ENCODE measurements around the gene LPO.

Gene LPO

DNA sequence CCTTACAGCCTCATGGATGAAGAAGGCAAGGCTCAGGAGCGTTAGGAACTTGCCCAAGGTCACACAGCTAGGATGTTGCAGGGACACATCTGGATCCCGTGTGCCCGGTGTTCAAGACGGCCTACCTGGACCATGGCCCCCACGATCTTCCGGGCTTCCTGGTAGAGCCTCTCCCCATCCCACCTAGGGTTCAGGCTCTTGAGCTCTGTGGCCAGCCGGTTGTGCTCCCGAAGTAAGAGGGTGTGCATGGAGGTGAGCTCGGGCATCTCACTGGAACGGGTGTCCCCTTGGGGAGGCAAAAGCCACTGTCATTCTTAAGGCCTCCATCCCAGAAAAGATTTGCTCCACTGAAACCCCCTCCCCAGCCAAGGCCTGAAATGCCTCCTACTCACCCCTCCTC, 37.0 kb downstream of the LPO start:
- Histone ChIP-seq H3K27ac (ENCODE audit: low read depth, low read length) (no peak overlapping the region), H3K36me3 (ENCODE audit: control insufficient read depth in 5 of 5, insufficient read depth in 5 of 5, low read length in 5 of 5) (no peaks in the 10 kb centered on the region), H3K9ac (ENCODE audit: low read length in 5 of 5) (no peak overlapping the region), H3K4me1 (ENCODE audit: control insufficient read depth in 5 of 5, insufficient read depth in 5 of 5, low read length in 5 of 5) (peaks cover 0 to 13% (median 10%) of the 10 kb centered on the region in 5 donors), H3K27me3 (ENCODE audit: control insufficient read depth in 5 of 5, insufficient read depth in 4 of 5, low read length in 5 of 5) (peaks cover 17 to 31% (median 19%) of the 10 kb centered on the region in 5 donors), H3K9me3 (ENCODE audit: control insufficient read depth in 5 of 5, low read length in 5 of 5) (no peaks in the 10 kb centered on the region), H3K4me3 (ENCODE audit: low read depth in 1 of 5, low read length in 5 of 5) (no peak overlapping the region)

DNA sequence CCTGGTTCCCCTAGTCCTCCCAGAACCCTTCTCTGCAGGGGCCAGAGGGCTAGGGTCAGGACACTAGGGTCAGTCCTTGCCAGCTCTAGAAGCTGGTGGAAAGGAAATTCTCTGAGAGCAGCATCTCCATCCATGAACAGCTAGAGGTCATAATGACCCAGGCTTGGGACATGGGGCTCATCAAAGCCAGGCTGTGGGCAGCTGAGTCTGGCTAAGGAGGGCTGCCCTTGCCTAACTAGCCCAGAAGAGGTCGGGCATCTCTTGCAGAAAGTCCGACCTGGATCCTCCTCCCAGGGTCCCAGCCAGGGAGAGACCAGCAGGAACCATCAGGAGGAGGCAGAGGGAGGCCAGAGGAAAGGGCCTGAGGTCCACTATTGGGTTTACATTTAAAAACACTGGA, 38.0 kb downstream of the LPO start:
- no peaks in the 10 kb centered on the region for H3K9me3 ChIP-seq (ENCODE audit: control insufficient read depth in 5 of 5, low read length in 5 of 5)
- no peaks in the 10 kb centered on the region for H3K36me3 ChIP-seq (ENCODE audit: control insufficient read depth in 5 of 5, insufficient read depth in 5 of 5, low read length in 5 of 5)
- H3K4me3 ChIP-seq (ENCODE audit: low read depth in 1 of 5, low read length in 5 of 5): no peak overlapping the region
- H3K9ac ChIP-seq (ENCODE audit: low read length in 5 of 5): no peak overlapping the region
- H3K4me1 ChIP-seq (ENCODE audit: control insufficient read depth in 5 of 5, insufficient read depth in 5 of 5, low read length in 5 of 5): peaks cover 0 to 13% (median 10%) of the 10 kb centered on the region in 5 donors
- H3K27me3 ChIP-seq (ENCODE audit: control insufficient read depth in 5 of 5, insufficient read depth in 4 of 5, low read length in 5 of 5): peaks cover 17 to 36% (median 22%) of the 10 kb centered on the region in 5 donors
- H3K27ac ChIP-seq (ENCODE audit: low read depth, low read length): no peak overlapping the region

- Histone ChIP-seq H3K4me1 (ENCODE audit: control insufficient read depth in 5 of 5, insufficient read depth in 5 of 5, low read length in 5 of 5) (peaks cover 0 to 13% (median 10%) of the 10 kb centered on the region in 5 donors), H3K36me3 (ENCODE audit: control insufficient read depth in 5 of 5, insufficient read depth in 5 of 5, low read length in 5 of 5) (no peaks in the 10 kb centered on the region)
These were observed 38.9 kb downstream of the LPO start for GRCh38 chr17:58277107-58277801.

DNA sequence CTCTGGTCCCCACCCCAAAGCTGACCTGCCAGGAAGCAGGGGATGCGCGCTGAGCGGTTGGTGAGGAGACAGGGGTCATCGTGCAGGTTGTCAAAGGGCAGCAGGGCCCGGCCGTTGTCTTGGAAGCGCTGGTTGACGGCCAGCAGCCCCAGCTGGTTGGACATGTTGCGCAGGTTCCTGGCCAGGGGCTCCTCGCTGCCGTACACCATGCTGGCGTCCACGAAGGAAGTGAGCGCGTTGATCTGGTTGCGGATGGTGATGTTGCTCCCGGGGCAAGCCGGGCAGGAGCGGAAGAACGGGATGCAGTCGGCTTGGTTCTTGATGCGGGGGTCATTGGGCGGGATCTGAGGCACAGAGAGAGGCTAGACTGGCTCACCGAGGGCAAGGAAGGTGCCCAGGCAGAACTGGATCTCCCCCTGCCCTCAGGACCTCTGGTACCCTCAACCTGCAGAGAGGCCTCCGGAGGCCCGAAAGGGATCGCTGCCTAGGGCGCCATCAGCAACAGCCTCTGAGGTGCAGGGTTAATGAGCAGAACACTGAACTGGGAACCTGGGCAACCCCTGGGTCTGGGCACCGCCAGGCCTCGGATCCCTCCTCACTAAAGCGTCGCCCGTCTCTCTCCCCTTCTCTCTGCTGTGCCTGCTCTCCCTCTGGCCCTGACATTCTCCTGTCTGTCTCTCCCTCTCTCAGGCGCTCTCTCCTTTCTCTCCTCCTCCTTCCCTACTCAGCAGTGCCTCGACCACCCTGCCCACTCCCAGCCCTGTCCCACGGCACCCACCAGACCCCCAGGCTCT, 39.6 kb downstream of the LPO start:
- Histone ChIP-seq H3K36me3 (ENCODE audit: control insufficient read depth in 5 of 5, insufficient read depth in 5 of 5, low read length in 5 of 5) (no peaks in the 10 kb centered on the region), H3K9ac (ENCODE audit: low read length in 5 of 5) (no peak overlapping the region), H3K4me1 (ENCODE audit: control insufficient read depth in 5 of 5, insufficient read depth in 5 of 5, low read length in 5 of 5) (peaks cover 0 to 13% (median 10%) of the 10 kb centered on the region in 5 donors), H3K27ac (ENCODE audit: low read depth, low read length) (no peak overlapping the region), H3K4me3 (ENCODE audit: low read depth in 1 of 5, low read length in 5 of 5) (no peak overlapping the region), H3K27me3 (ENCODE audit: control insufficient read depth in 5 of 5, insufficient read depth in 4 of 5, low read length in 5 of 5) (peaks cover 16 to 38% (median 22%) of the 10 kb centered on the region in 5 donors), H3K9me3 (ENCODE audit: control insufficient read depth in 5 of 5, low read length in 5 of 5) (no peaks in the 10 kb centered on the region)

More at GRCh38 chr17:58277107-58277801, 38.9 kb downstream of the LPO start:
- H3K27ac ChIP-seq (ENCODE audit: low read depth, low read length): no peak overlapping the region
- H3K9me3 ChIP-seq (ENCODE audit: control insufficient read depth in 5 of 5, low read length in 5 of 5): no peaks in the 10 kb centered on the region
- peaks cover 18 to 40% (median 22%) of the 10 kb centered on the region in 5 donors for H3K27me3 ChIP-seq (ENCODE audit: control insufficient read depth in 5 of 5, insufficient read depth in 4 of 5, low read length in 5 of 5)
- no peak overlapping the region for H3K4me3 ChIP-seq (ENCODE audit: low read depth in 1 of 5, low read length in 5 of 5)
- no peak overlapping the region for H3K9ac ChIP-seq (ENCODE audit: low read length in 5 of 5)

DNA sequence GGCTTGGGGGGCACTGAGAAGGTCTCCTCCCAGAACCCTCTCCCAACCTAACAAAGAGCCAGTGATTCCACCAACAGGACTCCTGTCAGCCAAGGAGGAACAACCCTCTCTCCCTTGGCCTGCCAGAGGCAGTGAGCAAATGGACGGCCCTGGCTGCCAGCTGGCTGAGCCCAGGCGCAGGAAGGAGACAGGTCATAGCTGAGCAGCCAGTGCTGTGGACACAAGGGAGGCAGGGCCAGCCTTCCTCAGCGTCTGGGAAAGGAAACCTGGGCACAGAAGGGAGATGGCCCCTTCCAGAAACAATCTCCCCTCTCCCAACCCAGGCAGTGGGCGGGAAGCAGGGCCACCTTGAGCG, 40.3 kb downstream of the LPO start:
- Histone ChIP-seq H3K9ac (ENCODE audit: low read length in 5 of 5) (peak overlapping the region in 1 of 5 donors; percentile 30), H3K27me3 (ENCODE audit: control insufficient read depth in 5 of 5, insufficient read depth in 4 of 5, low read length in 5 of 5) (peaks cover 16 to 36% (median 22%) of the 10 kb centered on the region in 5 donors), H3K9me3 (ENCODE audit: control insufficient read depth in 5 of 5, low read length in 5 of 5) (no peaks in the 10 kb centered on the region), H3K27ac (ENCODE audit: low read depth, low read length) (no peak overlapping the region), H3K4me3 (ENCODE audit: low read depth in 1 of 5, low read length in 5 of 5) (peak overlapping the region in 3 of 5 donors; percentile 22 to 42 (median 39)), H3K4me1 (ENCODE audit: control insufficient read depth in 5 of 5, insufficient read depth in 5 of 5, low read length in 5 of 5) (peaks cover 0 to 13% (median 10%) of the 10 kb centered on the region in 5 donors), H3K36me3 (ENCODE audit: control insufficient read depth in 5 of 5, insufficient read depth in 5 of 5, low read length in 5 of 5) (no peaks in the 10 kb centered on the region)

DNA sequence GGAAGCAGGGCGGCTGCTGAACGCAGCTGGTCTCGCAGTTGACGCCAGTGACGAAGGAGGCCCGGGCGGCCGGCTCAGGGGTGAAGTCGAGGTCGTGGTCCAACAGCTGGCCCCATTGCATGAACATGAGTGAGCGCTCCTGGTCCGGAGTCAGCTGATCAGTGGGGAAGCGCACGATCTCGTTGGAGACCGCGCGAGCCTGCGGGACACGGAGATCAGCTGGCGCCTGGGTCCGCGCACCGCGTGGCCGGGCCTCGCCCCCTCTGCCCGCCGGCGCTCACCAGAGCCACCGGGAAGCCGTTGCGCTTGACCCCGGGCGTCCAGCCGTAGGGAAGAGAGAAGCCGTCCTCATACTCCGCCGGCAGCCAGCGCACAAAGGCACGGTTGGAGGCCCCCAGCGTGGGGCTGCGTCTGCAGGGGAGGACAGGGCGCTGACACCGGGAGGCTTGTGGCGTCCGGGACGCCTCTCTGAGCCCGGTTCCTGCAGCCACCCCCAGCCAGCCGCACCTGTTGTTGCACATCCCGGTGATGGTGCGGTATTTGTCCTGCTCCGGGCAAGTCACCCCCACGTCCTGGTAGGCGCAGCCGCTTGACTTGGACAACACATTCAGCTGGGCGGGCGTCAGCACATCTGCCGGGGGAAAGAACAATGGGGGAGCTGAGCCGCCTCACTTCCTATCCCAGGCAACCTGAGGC, 40.8 kb downstream of the LPO start:
- no peak overlapping the region for H3K27ac ChIP-seq (ENCODE audit: low read depth, low read length)
- no peaks in the 10 kb centered on the region for H3K36me3 ChIP-seq (ENCODE audit: control insufficient read depth in 5 of 5, insufficient read depth in 5 of 5, low read length in 5 of 5)
- H3K4me3 ChIP-seq (ENCODE audit: low read depth in 1 of 5, low read length in 5 of 5): peak overlapping the region in 3 of 5 donors; percentile 22 to 42 (median 39)
- H3K4me1 ChIP-seq (ENCODE audit: control insufficient read depth in 5 of 5, insufficient read depth in 5 of 5, low read length in 5 of 5): peaks cover 0 to 13% (median 10%) of the 10 kb centered on the region in 5 donors
- H3K9me3 ChIP-seq (ENCODE audit: control insufficient read depth in 5 of 5, low read length in 5 of 5): no peaks in the 10 kb centered on the region
- peak overlapping the region in 1 of 5 donors; percentile 30 for H3K9ac ChIP-seq (ENCODE audit: low read length in 5 of 5)
- H3K27me3 ChIP-seq (ENCODE audit: control insufficient read depth in 5 of 5, insufficient read depth in 4 of 5, low read length in 5 of 5): peaks cover 18 to 36% (median 22%) of the 10 kb centered on the region in 5 donors

DNA sequence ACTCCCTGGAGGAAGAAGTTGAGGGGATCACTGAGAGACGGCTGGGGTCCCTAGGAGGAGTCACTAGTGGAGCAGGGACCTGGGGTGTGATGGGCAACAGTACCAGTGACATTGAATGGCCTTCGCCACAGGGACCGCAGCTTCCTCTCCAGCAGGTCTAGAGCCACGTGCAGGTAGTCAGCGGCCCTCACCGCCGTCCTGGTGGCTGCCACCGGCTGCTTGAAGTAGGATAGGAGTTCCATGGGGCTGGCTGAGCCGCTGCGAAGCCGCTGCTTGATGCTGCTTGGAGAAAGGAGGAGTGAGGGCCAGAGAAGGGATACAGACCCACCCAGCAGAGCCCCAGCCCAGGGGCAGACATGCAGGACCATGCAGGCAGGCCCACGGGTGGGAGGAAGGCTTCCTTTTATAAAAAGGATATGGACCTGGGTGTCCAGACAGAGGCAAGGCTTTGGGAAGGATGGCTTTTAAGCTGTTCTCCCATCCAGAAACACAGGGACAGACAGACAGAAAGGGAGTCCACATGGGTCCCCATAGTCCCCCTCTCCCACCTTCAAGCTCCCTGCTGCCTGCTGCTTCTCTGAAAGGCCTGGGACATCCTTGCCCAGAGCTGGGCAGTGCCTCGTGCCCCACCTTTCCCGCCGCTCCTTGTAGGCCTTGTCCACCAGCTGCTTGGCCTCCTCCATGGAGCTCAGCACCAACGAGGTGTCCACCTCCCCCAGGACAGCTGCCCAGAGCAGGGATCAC, 41.5 kb downstream of the LPO start:
- no peaks in the 10 kb centered on the region for H3K9me3 ChIP-seq (ENCODE audit: control insufficient read depth in 5 of 5, low read length in 5 of 5)
- H3K27ac ChIP-seq (ENCODE audit: low read depth, low read length): no peak overlapping the region
- peaks cover 0 to 13% (median 10%) of the 10 kb centered on the region in 5 donors for H3K4me1 ChIP-seq (ENCODE audit: control insufficient read depth in 5 of 5, insufficient read depth in 5 of 5, low read length in 5 of 5)
- no peaks in the 10 kb centered on the region for H3K36me3 ChIP-seq (ENCODE audit: control insufficient read depth in 5 of 5, insufficient read depth in 5 of 5, low read length in 5 of 5)
- peaks cover 19 to 36% (median 24%) of the 10 kb centered on the region in 5 donors for H3K27me3 ChIP-seq (ENCODE audit: control insufficient read depth in 5 of 5, insufficient read depth in 4 of 5, low read length in 5 of 5)
- H3K9ac ChIP-seq (ENCODE audit: low read length in 5 of 5): no peak overlapping the region
- H3K4me3 ChIP-seq (ENCODE audit: low read depth in 1 of 5, low read length in 5 of 5): peak overlapping the region in 2 of 5 donors; percentile 11 to 42

DNA sequence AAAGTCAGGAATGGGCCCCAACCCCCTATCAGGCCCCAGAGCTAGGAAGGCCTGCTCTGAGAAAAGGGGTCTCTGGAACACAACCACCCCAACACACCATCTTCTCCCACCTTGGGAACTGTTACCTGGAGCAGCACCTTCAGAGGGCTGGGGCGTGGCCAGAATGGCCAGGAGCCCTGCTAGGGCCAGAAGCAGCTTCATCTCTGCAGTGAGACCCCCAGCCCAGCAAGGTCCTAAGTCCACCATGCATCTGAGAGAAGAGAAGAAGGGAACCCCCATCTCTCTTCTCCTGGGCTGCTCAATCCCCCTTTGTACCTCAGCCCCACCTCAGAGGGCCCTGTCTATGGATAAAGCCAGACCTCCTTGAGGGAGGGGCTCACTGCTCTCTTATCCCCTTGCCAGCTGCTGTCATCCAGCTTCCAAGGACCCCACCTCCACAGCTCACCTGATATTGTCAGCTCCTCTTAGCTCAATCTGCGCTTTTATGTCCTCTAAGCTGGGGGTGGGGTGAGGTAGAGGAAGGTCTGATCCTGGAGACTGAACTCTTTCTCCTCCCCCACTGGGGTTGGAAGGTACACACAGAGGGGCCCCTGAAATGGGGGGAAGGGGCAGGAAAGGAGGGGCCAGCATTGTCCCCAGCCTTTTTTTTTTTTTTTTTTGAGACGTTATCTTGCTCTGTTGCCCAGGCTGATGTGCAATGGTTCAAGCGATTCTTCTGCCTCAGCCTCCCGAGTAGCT, 42.3 kb downstream of the LPO start, which contains the start of gene MPO:
Gene MPO (minus strand): TSS at position 456 of the 738 bp plus-strand sequence. CDS start 177 bp downstream, at position 279.
- Histone ChIP-seq H3K27ac (ENCODE audit: low read depth, low read length) (no peak within 1 kb of the TSS), H3K4me3 (ENCODE audit: low read depth in 1 of 5, low read length in 5 of 5) (no peak within 1 kb of the TSS), H3K9me3 (ENCODE audit: control insufficient read depth in 5 of 5, low read length in 5 of 5) (no peaks in the 10 kb centered on the region), H3K9ac (ENCODE audit: low read length in 5 of 5) (no peak within 1 kb of the TSS), H3K36me3 (ENCODE audit: control insufficient read depth in 5 of 5, insufficient read depth in 5 of 5, low read length in 5 of 5) (no peaks in the 10 kb centered on the region), H3K4me1 (ENCODE audit: control insufficient read depth in 5 of 5, insufficient read depth in 5 of 5, low read length in 5 of 5) (peaks cover 0 to 13% (median 10%) of the 10 kb centered on the region in 5 donors), H3K27me3 (ENCODE audit: control insufficient read depth in 5 of 5, insufficient read depth in 4 of 5, low read length in 5 of 5) (peaks cover 19 to 36% (median 24%) of the 10 kb centered on the region in 5 donors)

DNA sequence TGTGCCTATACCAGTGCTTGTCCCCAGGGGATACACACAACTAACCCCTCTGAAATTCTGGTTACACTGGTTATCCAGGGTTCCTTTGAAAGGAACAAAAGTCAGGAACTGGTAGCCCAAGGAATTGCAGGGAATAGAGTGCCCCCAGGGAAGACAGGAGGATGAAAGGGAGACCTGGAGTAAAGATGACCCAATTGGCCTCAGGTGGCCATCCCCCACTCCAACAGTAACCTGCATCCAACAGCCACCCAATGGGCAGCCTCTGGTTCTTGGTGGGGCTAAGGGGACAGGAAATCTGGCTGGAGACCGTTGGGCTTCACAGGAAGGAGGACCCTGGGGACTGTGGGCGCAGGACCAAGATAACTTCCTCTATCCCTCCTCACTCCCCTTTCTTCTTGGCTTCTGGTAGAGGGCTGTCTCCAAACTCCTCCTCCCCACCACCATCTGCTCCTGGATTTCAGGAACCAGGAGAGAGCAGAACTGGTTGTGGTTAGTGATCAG, 43.2 kb downstream of the LPO start:
- Histone ChIP-seq H3K9me3 (ENCODE audit: control insufficient read depth in 5 of 5, low read length in 5 of 5) (no peaks in the 10 kb centered on the region), H3K36me3 (ENCODE audit: control insufficient read depth in 5 of 5, insufficient read depth in 5 of 5, low read length in 5 of 5) (no peaks in the 10 kb centered on the region), H3K4me3 (ENCODE audit: low read depth in 1 of 5, low read length in 5 of 5) (no peak overlapping the region), H3K27ac (ENCODE audit: low read depth, low read length) (no peak overlapping the region), H3K4me1 (ENCODE audit: control insufficient read depth in 5 of 5, insufficient read depth in 5 of 5, low read length in 5 of 5) (peaks cover 0 to 13% (median 10%) of the 10 kb centered on the region in 5 donors), H3K9ac (ENCODE audit: low read length in 5 of 5) (no peak overlapping the region), H3K27me3 (ENCODE audit: control insufficient read depth in 5 of 5, insufficient read depth in 4 of 5, low read length in 5 of 5) (peaks cover 19 to 34% (median 22%) of the 10 kb centered on the region in 5 donors)
